ENCODE data around the gene TBXT. TPM values are rescaled to one million over a fixed set of nuclear protein-coding genes. Genes with fewer than 3 reads are reported as not detected.

TBXT gene
- total and polyA plus RNA-seq, 9 of the 15 experiments (the other 6 are each of a cell fraction or from before 2014, with no cell fraction given) = not detected

DNA sequence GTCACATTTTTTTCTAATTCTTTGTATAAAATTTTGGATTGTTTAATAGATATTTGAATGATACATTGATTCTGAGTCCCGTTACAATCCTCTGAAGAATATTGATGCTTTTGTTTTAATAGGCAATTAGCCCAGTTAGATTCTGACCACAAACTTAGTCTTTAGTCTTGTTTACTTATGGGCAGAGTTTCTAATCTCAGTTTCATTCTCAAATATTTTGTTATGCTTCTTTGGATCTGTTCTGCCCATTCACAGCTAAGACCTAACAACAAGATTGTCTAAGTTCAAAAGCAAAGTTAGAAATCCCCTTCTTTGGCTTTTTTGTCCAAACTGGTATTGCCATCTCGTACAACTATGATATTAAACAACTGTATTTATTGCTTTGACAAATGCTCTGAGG, 58.0 kb downstream of the TBXT start:
- BruUV-seq (replicated peaks) = no TSS peak
- Histone ChIP-seq H3K9me1 (ENCODE audit: control insufficient read depth, insufficient read depth, low read length) (no peaks in the 10 kb centered on the region), H2AFZ (ENCODE audit: low read depth, low read length) (no peak overlapping the region), H3K4me1 (replicated peaks in 1 of 2; ENCODE audit: control insufficient read depth in 2 of 2, insufficient read depth in 2 of 2, low read length in 2 of 2) (no peaks in the 10 kb centered on the region), H3K36me3 (ENCODE audit: control insufficient read depth, insufficient read depth, low read length) (no peaks in the 10 kb centered on the region), H3K27ac (ENCODE audit: extremely low read depth, low read depth, low read length) (no peak overlapping the region), H3K79me2 (ENCODE audit: control insufficient read depth, insufficient read depth, low read length) (no peaks in the 10 kb centered on the region), H3K27me3 (ENCODE audit: control insufficient read depth in 2 of 2, insufficient read depth in 2 of 2, low read length in 2 of 2) (peaks cover 0 to 18% of the 10 kb centered on the region in 2 experiments; a peak in 3 of 5 replicates), H4K20me1 (replicated peaks; ENCODE audit: control insufficient read depth, insufficient read depth, low read length) (0 out of 2 replicates have a peak, but pooled peaks cover 3% of the 10 kb centered on the region), H3K9ac (ENCODE audit: insufficient read depth in 1 of 2, low read depth in 2 of 2, low read length in 2 of 2) (no peak overlapping the region), H3K4me2 (ENCODE audit: insufficient read depth, low read length) (no peak overlapping the region), H3K4me3 (no peak overlapping the region), H3K9me3 (replicated peaks; ENCODE audit: control insufficient read depth, insufficient read depth, low read depth, low read length) (no peaks in the 10 kb centered on the region)
- intact Hi-C loops (cut with micrococcal nuclease) = loop anchor here (5.0 to 10.0 kb wide), 2 partner anchors 382 to 665 kb away; no protein-coding TSS in a partner anchor
- TF ChIP-seq ZNF224 (CRISPR knock-in tag; IDR thresholded peaks at IDR 0.05) (no peak), NEUROD1 (IDR thresholded peaks at IDR 0.05; ENCODE audit: borderline replicate concordance, low read depth, low read length, partially characterized antibody) (no peak), KAT2B (IDR thresholded peaks at IDR 0.05; ENCODE audit: low read depth, low read length) (no peak), DMBX1 (CRISPR knock-in tag; IDR thresholded peaks at IDR 0.05; ENCODE audit: borderline replicate concordance) (no peak), ZNF274 (IDR thresholded peaks at IDR 0.05; ENCODE audit: borderline replicate concordance, low read depth, low read length) (no peak), MCM5 (IDR thresholded peaks at IDR 0.05; ENCODE audit: low read depth) (no peak), POLR3G (IDR thresholded peaks at IDR 0.05; ENCODE audit: extremely low read depth, insufficient read length, insufficient replicate concordance) (no peak), USF2 (CRISPR knock-in tag; IDR thresholded peaks at IDR 0.05) (no peak), CBX3 (IDR thresholded peaks at IDR 0.05; ENCODE audit: borderline replicate concordance in 1 of 2, low read length in 2 of 2) (no peak), DNMT1 (IDR thresholded peaks at IDR 0.05) (no peak)
- TF ChIP-seq, protein P1, sequence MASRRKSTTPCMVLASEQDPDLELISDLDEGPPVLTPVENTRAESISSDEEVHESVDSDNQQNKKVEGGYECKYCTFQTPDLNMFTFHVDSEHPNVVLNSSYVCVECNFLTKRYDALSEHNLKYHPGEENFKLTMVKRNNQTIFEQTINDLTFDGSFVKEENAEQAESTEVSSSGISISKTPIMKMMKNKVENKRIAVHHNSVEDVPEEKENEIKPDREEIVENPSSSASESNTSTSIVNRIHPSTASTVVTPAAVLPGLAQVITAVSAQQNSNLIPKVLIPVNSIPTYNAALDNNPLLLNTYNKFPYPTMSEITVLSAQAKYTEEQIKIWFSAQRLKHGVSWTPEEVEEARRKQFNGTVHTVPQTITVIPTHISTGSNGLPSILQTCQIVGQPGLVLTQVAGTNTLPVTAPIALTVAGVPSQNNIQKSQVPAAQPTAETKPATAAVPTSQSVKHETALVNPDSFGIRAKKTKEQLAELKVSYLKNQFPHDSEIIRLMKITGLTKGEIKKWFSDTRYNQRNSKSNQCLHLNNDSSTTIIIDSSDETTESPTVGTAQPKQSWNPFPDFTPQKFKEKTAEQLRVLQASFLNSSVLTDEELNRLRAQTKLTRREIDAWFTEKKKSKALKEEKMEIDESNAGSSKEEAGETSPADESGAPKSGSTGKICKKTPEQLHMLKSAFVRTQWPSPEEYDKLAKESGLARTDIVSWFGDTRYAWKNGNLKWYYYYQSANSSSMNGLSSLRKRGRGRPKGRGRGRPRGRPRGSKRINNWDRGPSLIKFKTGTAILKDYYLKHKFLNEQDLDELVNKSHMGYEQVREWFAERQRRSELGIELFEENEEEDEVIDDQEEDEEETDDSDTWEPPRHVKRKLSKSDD (conservative IDR thresholded peaks at IDR 0.05; ENCODE audit: low read length) = no peak
- TF ChIP-seq, protein P2, sequence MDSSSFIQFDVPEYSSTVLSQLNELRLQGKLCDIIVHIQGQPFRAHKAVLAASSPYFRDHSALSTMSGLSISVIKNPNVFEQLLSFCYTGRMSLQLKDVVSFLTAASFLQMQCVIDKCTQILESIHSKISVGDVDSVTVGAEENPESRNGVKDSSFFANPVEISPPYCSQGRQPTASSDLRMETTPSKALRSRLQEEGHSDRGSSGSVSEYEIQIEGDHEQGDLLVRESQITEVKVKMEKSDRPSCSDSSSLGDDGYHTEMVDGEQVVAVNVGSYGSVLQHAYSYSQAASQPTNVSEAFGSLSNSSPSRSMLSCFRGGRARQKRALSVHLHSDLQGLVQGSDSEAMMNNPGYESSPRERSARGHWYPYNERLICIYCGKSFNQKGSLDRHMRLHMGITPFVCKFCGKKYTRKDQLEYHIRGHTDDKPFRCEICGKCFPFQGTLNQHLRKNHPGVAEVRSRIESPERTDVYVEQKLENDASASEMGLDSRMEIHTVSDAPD (CRISPR knock-in tag; IDR thresholded peaks at IDR 0.05) = no peak
- WGBS (ENCODE audit: insufficient coverage, low coverage, missing lambda C conversion rate) = 2% methylated on average over 2 of the region's 2 CpGs
- ChIA-PET POLR2A (interaction anchor here (0.7 kb wide), 1 partner anchor 22 kb away, joined by 3 read pairs; no protein-coding TSS in a partner anchor), CTCF (ENCODE audit: low intra/inter-chr PET ratio) (no interaction called here)
- DNase-seq (ENCODE audit: extremely low read depth in 1 of 4, low spot score in 3 of 4) = no peak
- in situ Hi-C loops (cut with MboI) = no loop called here
- no peak for ATAC-seq
- no peak for FAIRE-seq

All from K562 (cell line).